ENCODE results near the gene CBX1.

Gene CBX1

DNA sequence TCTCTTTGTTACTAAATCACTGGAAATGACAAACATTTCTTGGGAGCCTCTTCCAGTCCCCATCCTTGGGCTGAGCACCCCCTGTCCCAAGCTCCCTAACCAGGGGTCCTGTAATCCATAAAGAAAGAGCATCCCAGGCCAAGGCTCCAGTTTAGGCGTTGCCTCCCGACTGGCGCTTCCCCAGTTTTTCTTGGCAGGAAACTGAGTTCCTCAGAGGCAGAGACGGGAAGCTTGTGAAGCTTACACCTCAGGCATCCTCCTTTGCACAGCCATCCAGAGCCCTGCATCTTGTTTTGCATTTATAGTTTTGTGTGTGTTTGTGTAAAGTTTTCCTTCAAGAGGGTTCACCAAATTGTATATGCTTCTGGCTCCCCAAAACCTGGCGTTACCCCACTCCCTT is 70.7 kb downstream of the CBX1 start:
- no peak overlapping the region for H3K27ac ChIP-seq (ENCODE audit: low read depth in 2 of 2, low read length in 2 of 2)

GRCh38 chr17:48028736-48029135 is 72.5 kb downstream of the CBX1 start:
- no peak overlapping the region for H3K4me3 ChIP-seq (ENCODE audit: low read length in 2 of 2)
- no peaks in the 10 kb centered on the region for H3K36me3 ChIP-seq (ENCODE audit: control insufficient read depth in 2 of 2, insufficient read depth in 2 of 2, low read length in 2 of 2)
- H3K9me3 ChIP-seq (ENCODE audit: control insufficient read depth in 2 of 2, low read length in 2 of 2): no peaks in the 10 kb centered on the region
- no peak overlapping the region for H3K9ac ChIP-seq (ENCODE audit: low read depth in 1 of 2, low read length in 2 of 2)
- peaks cover 30% of the 10 kb centered on the region in 2 donors for H3K4me1 ChIP-seq (ENCODE audit: control insufficient read depth in 2 of 2, insufficient read depth in 2 of 2, low read length in 2 of 2)
- H3K27me3 ChIP-seq (ENCODE audit: control insufficient read depth in 2 of 2, insufficient read depth in 2 of 2, low read length in 2 of 2): peaks cover 0 to 8% of the 10 kb centered on the region in 2 donors
- no peak overlapping the region for H3K27ac ChIP-seq (ENCODE audit: low read depth in 2 of 2, low read length in 2 of 2)

More for the DNA sequence above, 70.7 kb downstream of the CBX1 start:
- Histone ChIP-seq H3K36me3 (ENCODE audit: control insufficient read depth in 2 of 2, insufficient read depth in 2 of 2, low read length in 2 of 2) (no peaks in the 10 kb centered on the region), H3K4me1 (ENCODE audit: control insufficient read depth in 2 of 2, insufficient read depth in 2 of 2, low read length in 2 of 2) (peaks cover 15 to 16% of the 10 kb centered on the region in 2 donors), H3K4me3 (ENCODE audit: low read length in 2 of 2) (no peak overlapping the region), H3K27me3 (ENCODE audit: control insufficient read depth in 2 of 2, insufficient read depth in 2 of 2, low read length in 2 of 2) (peaks cover 0 to 8% of the 10 kb centered on the region in 2 donors), H3K9ac (ENCODE audit: low read depth in 1 of 2, low read length in 2 of 2) (no peak overlapping the region), H3K9me3 (ENCODE audit: control insufficient read depth in 2 of 2, low read length in 2 of 2) (no peaks in the 10 kb centered on the region)

GRCh38 chr17:48027322-48027981 is 73.8 kb downstream of the CBX1 start:
- no peak overlapping the region for H3K4me3 ChIP-seq (ENCODE audit: low read length in 2 of 2)
- H3K27me3 ChIP-seq (ENCODE audit: control insufficient read depth in 2 of 2, insufficient read depth in 2 of 2, low read length in 2 of 2): peaks cover 0 to 8% of the 10 kb centered on the region in 2 donors
- H3K27ac ChIP-seq (ENCODE audit: low read depth in 2 of 2, low read length in 2 of 2): no peak overlapping the region
- no peaks in the 10 kb centered on the region for H3K36me3 ChIP-seq (ENCODE audit: control insufficient read depth in 2 of 2, insufficient read depth in 2 of 2, low read length in 2 of 2)
- H3K9ac ChIP-seq (ENCODE audit: low read depth in 1 of 2, low read length in 2 of 2): no peak overlapping the region
- peaks cover 35% of the 10 kb centered on the region in 2 donors for H3K4me1 ChIP-seq (ENCODE audit: control insufficient read depth in 2 of 2, insufficient read depth in 2 of 2, low read length in 2 of 2)
- no peaks in the 10 kb centered on the region for H3K9me3 ChIP-seq (ENCODE audit: control insufficient read depth in 2 of 2, low read length in 2 of 2)

DNA sequence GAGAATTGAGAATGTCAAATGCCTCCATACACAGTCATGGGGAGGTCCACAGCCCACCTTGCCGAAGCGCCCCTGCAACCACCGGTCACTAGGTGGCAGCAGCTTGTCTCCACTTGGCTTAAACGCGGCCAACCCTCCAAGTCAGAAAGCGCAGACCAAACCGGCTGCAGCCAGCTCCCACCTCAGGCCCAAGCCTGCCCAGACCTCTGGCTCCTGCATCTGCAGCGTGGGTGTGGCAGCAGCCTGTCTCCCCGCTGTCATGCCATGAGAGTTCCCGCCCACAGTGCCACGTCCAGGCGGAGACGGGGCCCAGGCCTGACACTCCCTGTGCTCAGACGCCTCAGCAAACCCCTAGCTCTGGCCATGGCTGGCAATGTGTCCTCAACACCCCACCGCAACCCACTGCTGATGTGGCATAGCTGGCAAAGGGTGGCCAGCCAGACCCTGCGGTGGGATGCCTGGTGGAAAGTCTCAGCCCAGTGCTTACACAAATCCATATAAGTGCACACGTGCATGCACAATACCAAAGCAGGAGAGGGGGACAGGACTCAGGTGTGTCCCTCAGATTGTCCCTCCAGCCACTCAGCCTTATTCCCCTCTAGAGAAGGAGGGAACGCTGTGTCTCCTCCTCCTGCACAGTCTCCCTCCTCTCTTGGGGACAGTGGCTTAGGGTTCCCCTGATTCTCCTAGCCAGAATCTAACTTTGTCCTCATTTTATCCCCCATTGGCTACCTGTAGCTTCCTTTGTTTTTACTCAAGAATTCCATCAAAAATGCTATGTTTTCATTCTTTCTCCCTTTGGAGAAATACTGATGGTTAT is 74.6 kb downstream of the CBX1 start:
- Histone ChIP-seq H3K27ac (ENCODE audit: low read depth in 2 of 2, low read length in 2 of 2) (peak overlapping the region; percentile 39 to 48), H3K9ac (ENCODE audit: low read depth in 1 of 2, low read length in 2 of 2) (peak overlapping the region in 1 of 2 donors; percentile 29), H3K36me3 (ENCODE audit: control insufficient read depth in 2 of 2, insufficient read depth in 2 of 2, low read length in 2 of 2) (no peaks in the 10 kb centered on the region), H3K4me1 (ENCODE audit: control insufficient read depth in 2 of 2, insufficient read depth in 2 of 2, low read length in 2 of 2) (peaks cover 35% of the 10 kb centered on the region in 2 donors), H3K9me3 (ENCODE audit: control insufficient read depth in 2 of 2, low read length in 2 of 2) (no peaks in the 10 kb centered on the region), H3K27me3 (ENCODE audit: control insufficient read depth in 2 of 2, insufficient read depth in 2 of 2, low read length in 2 of 2) (peaks cover 0 to 3% of the 10 kb centered on the region in 2 donors), H3K4me3 (ENCODE audit: low read length in 2 of 2) (no peak overlapping the region)

- H3K4me1 ChIP-seq (ENCODE audit: control insufficient read depth in 2 of 2, insufficient read depth in 2 of 2, low read length in 2 of 2): peaks cover 35% of the 10 kb centered on the region in 2 donors
- peak overlapping the region in 1 of 2 donors; percentile 90 for H3K4me3 ChIP-seq (ENCODE audit: low read length in 2 of 2)
- no peaks in the 10 kb centered on the region for H3K9me3 ChIP-seq (ENCODE audit: control insufficient read depth in 2 of 2, low read length in 2 of 2)
- no peak overlapping the region for H3K27ac ChIP-seq (ENCODE audit: low read depth in 2 of 2, low read length in 2 of 2)
- no peaks in the 10 kb centered on the region for H3K36me3 ChIP-seq (ENCODE audit: control insufficient read depth in 2 of 2, insufficient read depth in 2 of 2, low read length in 2 of 2)
- H3K27me3 ChIP-seq (ENCODE audit: control insufficient read depth in 2 of 2, insufficient read depth in 2 of 2, low read length in 2 of 2): peaks cover under 1 to 3% of the 10 kb centered on the region in 2 donors
- H3K9ac ChIP-seq (ENCODE audit: low read depth in 1 of 2, low read length in 2 of 2): peak overlapping the region in 1 of 2 donors; percentile 69
Measured at GRCh38 chr17:48025904-48026501, 75.3 kb downstream of the CBX1 start.

- H3K9me3 ChIP-seq (ENCODE audit: control insufficient read depth in 2 of 2, low read length in 2 of 2): no peaks in the 10 kb centered on the region
- no peaks in the 10 kb centered on the region for H3K36me3 ChIP-seq (ENCODE audit: control insufficient read depth in 2 of 2, insufficient read depth in 2 of 2, low read length in 2 of 2)
- H3K4me1 ChIP-seq (ENCODE audit: control insufficient read depth in 2 of 2, insufficient read depth in 2 of 2, low read length in 2 of 2): peaks cover 35% of the 10 kb centered on the region in 2 donors
- H3K27ac ChIP-seq (ENCODE audit: low read depth in 2 of 2, low read length in 2 of 2): peak overlapping the region; percentile 38 to 65
- peak overlapping the region; percentile 74 to 90 for H3K4me3 ChIP-seq (ENCODE audit: low read length in 2 of 2)
- H3K9ac ChIP-seq (ENCODE audit: low read depth in 1 of 2, low read length in 2 of 2): peak overlapping the region; percentile 38 to 69
- peaks cover 2 to 3% of the 10 kb centered on the region in 2 donors for H3K27me3 ChIP-seq (ENCODE audit: control insufficient read depth in 2 of 2, insufficient read depth in 2 of 2, low read length in 2 of 2)
Measured at GRCh38 chr17:48025040-48025903, 76.0 kb downstream of the CBX1 start.

- Histone ChIP-seq H3K9me3 (ENCODE audit: control insufficient read depth in 2 of 2, low read length in 2 of 2) (no peaks in the 10 kb centered on the region), H3K4me1 (ENCODE audit: control insufficient read depth in 2 of 2, insufficient read depth in 2 of 2, low read length in 2 of 2) (peaks cover 35% of the 10 kb centered on the region in 2 donors), H3K36me3 (ENCODE audit: control insufficient read depth in 2 of 2, insufficient read depth in 2 of 2, low read length in 2 of 2) (no peaks in the 10 kb centered on the region), H3K27me3 (ENCODE audit: control insufficient read depth in 2 of 2, insufficient read depth in 2 of 2, low read length in 2 of 2) (peaks cover 2 to 3% of the 10 kb centered on the region in 2 donors), H3K27ac (ENCODE audit: low read depth in 2 of 2, low read length in 2 of 2) (peak overlapping the region; percentile 38 to 45), H3K9ac (ENCODE audit: low read depth in 1 of 2, low read length in 2 of 2) (peak overlapping the region; percentile 2 to 63), H3K4me3 (ENCODE audit: low read length in 2 of 2) (peak overlapping the region; percentile 59 to 80)
Measured at GRCh38 chr17:48024149-48025039, 76.9 kb downstream of the CBX1 start.

- peak overlapping the region; percentile 59 to 80 for H3K4me3 ChIP-seq (ENCODE audit: low read length in 2 of 2)
- H3K27me3 ChIP-seq (ENCODE audit: control insufficient read depth in 2 of 2, insufficient read depth in 2 of 2, low read length in 2 of 2): peaks cover 3 to 5% of the 10 kb centered on the region in 2 donors
- H3K9me3 ChIP-seq (ENCODE audit: control insufficient read depth in 2 of 2, low read length in 2 of 2): no peaks in the 10 kb centered on the region
- H3K4me1 ChIP-seq (ENCODE audit: control insufficient read depth in 2 of 2, insufficient read depth in 2 of 2, low read length in 2 of 2): peaks cover 35% of the 10 kb centered on the region in 2 donors
- peak overlapping the region; percentile 38 to 45 for H3K27ac ChIP-seq (ENCODE audit: low read depth in 2 of 2, low read length in 2 of 2)
- H3K36me3 ChIP-seq (ENCODE audit: control insufficient read depth in 2 of 2, insufficient read depth in 2 of 2, low read length in 2 of 2): no peaks in the 10 kb centered on the region
- peak overlapping the region in 1 of 2 donors; percentile 63 for H3K9ac ChIP-seq (ENCODE audit: low read depth in 1 of 2, low read length in 2 of 2)
Measured at GRCh38 chr17:48023400-48024148, 77.7 kb downstream of the CBX1 start.

All from mucosa of rectum (tissue), 2 donors.